G401.6 (cell line): ENCODE data around the gene IGFBPL1.

Source experiments
- FAIRE-seq: peaks from 2 replicates; lab custom pipeline; 2012; peaks lifted over from hg19 to GRCh38; lab: Jason Lieb, UNC

Gene IGFBPL1

GRCh38 chr9:38376021-38376670 lies 48.1 kb downstream of the IGFBPL1 start:
- FAIRE-seq, result no peak

- FAIRE-seq, result no peak
These were observed 48.7 kb downstream of the IGFBPL1 start for GRCh38 chr9:38375572-38375963.

GRCh38 chr9:38374847-38375571 lies 49.2 kb downstream of the IGFBPL1 start:
- no peak for FAIRE-seq

GRCh38 chr9:38373679-38374078 lies 50.6 kb downstream of the IGFBPL1 start:
- no peak for FAIRE-seq

- no peak for FAIRE-seq
These were observed 51.3 kb downstream of the IGFBPL1 start for GRCh38 chr9:38372762-38373619.

- no peak for FAIRE-seq
These were observed 52.8 kb downstream of the IGFBPL1 start for GRCh38 chr9:38371495-38371894.

GRCh38 chr9:38370176-38370575 lies 54.1 kb downstream of the IGFBPL1 start:
- FAIRE-seq, result no peak

- no peak for FAIRE-seq
These were observed 55.5 kb downstream of the IGFBPL1 start for GRCh38 chr9:38368731-38369130.

- FAIRE-seq, result no peak
These were observed 56.4 kb downstream of the IGFBPL1 start for GRCh38 chr9:38367898-38368297.

- FAIRE-seq, result no peak
These were observed 60.7 kb downstream of the IGFBPL1 start for GRCh38 chr9:38363589-38363925.

GRCh38 chr9:38362852-38363588 lies 61.2 kb downstream of the IGFBPL1 start:
- peak; percentile 17 for FAIRE-seq

GRCh38 chr9:38361473-38361850 lies 62.8 kb downstream of the IGFBPL1 start:
- FAIRE-seq, result no peak

GRCh38 chr9:38360839-38361472 lies 63.3 kb downstream of the IGFBPL1 start:
- FAIRE-seq, result no peak

- no peak for FAIRE-seq
These were observed 64.4 kb downstream of the IGFBPL1 start for GRCh38 chr9:38359689-38360385.

- no peak for FAIRE-seq
These were observed 65.0 kb downstream of the IGFBPL1 start for GRCh38 chr9:38359297-38359653.

- no peak for FAIRE-seq
These were observed 65.6 kb downstream of the IGFBPL1 start for GRCh38 chr9:38358390-38359296.

- no peak for FAIRE-seq
These were observed 66.7 kb downstream of the IGFBPL1 start for GRCh38 chr9:38357350-38358114.

- no peak for FAIRE-seq
These were observed 67.4 kb downstream of the IGFBPL1 start for GRCh38 chr9:38356851-38357250.
